Smooth muscle cell of the brain vasculature (primary cell): Measurements from ENCODE around the gene LCN12.
A peak's percentile ranks its signal among the peaks of the same experiment; 100 is the strongest.

Experiments
- DNase-seq: peaks from one replicate; pipeline ENCODE4 v3.0.0-alpha.2; 2012; ENCODE audit warnings: low read depth, low spot score

LCN12 gene

GRCh38 chr9:136957461-136957860 is 5.4 kb downstream of the LCN12 start:
- no peak for DNase-seq

DNA sequence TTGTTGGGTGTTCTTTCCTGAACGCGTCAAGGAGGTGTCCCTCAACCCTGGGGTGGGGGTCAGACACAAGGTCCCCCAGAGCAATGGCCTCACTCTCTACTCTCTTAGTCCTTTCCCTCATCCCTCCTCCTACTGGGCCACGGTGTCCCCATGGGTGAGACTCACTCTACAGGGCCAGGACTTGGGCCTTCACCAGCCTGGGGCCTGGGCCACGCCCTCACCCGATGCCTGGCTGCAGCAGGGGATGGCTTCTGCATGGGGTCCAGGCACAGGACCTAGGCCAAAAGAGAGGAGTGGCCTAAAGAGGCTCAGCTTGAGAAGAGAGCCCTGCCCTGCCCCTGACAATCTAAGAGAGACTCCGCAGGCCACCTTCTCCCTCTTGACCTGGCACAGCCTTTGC is 5.8 kb downstream of the LCN12 start:
- no peak for DNase-seq

DNA sequence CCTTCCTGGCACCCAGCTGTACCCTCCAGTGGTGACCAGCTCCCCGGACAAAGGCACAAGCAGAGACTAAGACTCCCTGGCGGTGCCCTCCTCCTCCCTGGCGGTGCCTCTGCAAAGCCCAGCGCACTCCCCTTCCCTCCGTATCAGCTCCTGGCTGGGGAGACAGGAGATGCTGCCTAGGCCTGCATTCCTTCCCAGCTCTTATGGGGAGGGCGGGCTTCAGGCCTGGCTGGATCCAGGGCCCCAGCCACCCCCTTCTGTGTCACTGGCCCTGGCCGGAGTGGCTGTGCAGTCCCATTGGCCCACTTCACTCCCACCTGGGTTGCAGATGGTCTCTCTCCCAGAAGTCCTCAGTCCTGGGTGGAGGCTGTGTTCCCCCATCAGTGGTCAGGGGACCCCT is 6.4 kb downstream of the LCN12 start:
- no peak for DNase-seq

GRCh38 chr9:136958898-136959850 is 7.1 kb downstream of the LCN12 start:
- no peak for DNase-seq

DNA sequence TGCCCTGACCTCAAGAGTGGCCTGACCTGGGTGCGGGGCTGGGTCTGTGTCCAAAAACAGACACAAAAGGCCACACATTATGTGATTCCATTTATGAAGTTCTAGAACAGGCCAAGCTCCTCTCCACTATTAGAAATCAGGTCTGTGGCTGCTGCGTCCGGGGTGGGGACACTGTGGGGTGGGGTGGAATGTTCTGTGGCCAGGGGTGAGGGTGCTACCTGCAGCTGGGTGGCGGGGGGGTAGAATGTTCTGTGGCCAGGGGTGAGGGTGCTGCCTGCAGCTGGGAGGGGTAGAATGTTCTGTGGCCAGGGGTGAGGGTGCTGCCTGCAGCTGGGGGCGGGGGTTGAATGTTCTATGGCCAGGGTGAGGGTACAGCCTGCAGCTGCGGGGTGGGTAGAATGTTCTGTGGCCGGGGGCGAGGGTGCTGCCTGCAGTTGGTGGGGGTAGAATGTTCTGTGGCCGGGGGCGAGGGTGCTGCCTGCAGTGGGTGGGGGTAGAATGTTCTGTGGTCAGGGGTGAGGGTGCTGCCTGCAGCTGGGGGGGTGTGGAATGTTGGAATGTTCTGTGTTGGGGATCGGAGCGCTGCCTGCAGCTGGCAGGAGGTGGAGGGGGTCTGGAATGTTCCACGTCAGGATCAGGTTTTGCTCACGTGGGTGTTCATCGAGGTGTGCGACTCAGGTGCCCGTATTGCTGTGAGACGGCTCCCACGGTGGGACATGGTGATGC is 8.3 kb downstream of the LCN12 start:
- DNase-seq, result no peak

GRCh38 chr9:136960938-136961275 is 8.8 kb downstream of the LCN12 start:
- DNase-seq, result no peak

- peak; percentile 55 for DNase-seq
These were observed 9.4 kb downstream of the LCN12 start for GRCh38 chr9:136961279-136962065.

DNA sequence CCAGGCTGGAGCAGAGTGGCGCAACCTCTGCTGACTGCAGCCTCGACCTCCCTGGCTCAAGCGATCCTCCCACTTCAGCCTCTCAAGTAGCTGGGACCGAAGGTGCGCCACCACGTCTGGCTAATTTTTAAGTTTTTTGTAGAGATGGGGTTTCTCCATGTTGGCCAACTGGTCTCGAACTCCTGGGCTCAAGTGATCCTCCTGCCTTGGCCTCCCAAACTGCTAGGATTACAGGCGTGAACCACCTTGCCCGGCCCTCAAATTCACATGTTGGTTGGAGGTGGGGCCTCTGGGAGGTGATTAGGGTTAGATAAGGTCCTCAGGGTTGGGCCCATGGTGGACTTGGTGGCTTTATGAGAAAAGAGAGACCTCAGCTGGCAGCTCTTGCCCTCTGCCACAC is 10.1 kb downstream of the LCN12 start:
- no peak for DNase-seq

GRCh38 chr9:136962701-136963248 is 10.7 kb downstream of the LCN12 start:
- DNase-seq, result no peak

DNA sequence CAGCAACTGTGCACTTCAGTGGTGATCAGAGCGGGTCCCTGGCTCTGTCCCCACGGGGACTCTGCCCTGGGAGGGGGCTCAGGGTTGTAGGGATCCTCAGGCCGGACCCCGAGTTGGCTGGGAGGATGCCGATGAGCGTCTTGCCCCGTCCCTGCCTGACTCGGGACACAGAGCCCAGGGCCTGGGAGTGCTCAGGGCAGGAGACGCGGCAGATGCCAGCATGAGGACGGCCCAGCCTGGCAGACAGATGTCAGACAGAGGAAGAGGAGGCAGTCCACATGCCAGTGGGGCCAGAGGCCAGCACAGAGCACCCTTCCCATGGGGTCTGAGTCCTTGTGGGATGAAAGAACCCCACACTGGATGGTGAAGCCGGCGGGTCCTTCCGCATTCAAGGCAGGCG is 11.3 kb downstream of the LCN12 start:
- DNase-seq, result no peak

DNA sequence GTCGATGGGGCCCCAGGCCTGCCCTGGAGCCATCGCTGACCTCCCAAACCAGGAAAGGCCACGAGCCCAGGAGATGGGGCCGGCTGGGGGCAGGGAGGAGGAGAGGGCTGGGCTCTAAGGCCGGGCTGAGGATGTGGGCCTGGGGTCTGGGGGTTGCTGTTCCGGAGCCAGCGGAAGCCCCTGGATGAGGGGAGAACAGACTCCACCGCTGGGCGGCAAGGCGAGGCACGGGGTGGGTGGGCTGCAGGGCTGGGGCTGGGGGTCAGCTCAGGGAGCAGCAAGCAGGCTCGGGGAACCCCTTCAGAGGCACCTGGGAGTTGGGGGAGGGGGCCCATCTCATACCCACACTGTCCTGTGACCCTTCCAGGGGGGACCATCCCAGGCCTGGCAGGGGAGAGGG is 11.7 kb downstream of the LCN12 start:
- no peak for DNase-seq

DNA sequence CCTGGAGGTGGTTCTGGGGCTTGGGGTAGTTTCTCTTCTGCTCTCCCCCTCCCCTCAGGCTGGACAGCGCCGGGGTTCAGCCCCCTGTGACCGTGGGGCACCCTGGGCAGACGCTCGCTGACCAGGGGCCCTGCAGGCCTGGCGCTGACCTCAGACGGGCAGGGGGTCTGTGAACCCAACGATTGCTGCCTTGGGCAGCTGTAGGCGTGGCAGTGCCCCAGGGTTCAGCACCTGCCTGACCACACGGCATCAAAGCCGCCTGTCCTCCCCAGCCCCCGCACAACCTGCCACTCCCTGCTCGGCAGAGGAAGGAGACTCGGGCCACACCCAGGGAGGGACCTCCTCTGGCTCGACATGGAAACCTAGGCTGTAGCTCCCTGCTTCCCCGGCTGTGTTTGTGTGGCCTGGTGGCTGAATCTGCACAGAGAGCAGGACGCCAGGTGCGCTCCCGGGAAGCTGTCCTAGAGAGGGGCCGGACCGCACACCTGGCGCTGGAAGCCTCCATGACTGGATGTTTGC is 12.2 kb downstream of the LCN12 start:
- DNase-seq, result no peak

DNA sequence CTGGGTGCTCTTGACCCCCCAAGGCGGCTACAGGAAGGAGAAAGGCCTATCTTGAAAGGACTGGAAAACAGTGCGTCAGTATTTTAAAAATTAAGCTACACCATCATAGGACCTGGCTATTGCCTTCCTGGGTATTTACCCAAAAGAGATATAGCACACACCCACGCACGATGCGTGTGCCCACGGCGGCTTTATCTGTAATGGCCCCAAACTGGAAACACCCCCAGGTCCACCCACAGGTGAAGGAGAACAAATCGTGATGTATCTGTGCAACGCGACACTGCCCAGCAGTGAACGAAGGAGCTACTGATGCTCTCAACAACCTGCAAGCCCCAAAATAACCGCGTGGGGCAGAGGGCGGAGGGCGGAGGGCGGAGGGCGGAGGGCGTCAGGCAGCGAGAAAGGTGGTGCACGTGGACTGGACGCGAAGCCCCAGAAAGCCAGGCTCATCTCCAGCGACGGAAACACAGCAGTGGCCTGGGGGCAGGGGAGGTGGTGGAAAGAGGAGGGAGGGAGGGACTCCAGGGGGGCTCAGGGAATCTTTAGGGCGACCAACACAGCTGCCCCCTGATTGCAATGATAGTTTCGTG is 12.9 kb downstream of the LCN12 start:
- no peak for DNase-seq

DNA sequence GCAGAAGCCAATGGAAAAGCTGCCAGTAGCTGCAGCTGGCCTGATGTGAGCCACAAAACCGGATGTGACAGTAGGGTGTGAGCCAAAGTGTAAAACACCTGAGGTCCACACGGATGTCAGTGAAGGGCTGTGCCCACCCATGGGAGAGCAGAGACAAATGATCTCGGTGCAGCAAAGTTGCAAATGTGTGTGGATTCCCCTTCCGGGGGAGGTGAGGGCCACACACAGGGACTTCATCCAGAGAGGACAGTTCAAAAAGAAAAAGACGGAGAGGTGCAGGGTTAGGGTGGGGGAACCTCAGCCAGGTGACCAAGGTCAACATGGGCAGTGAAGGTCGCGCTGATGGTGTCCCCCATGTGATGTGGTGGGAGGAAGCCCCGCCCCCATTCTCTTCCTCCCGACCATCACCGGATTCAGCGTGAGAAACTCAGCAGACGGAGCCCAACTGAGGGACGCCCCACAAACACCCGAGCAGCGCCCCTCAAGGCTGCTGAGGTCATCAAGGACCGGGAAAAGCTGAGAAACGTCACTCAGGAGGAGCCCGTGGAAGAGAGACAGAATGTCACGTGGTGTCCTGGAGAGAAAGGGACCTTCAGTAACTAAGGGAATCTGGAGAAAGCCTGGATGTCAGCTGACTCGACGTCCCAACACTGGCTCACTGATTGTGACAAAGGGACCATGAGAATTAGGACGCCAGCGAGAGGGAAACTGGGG is 13.9 kb downstream of the LCN12 start:
- no peak for DNase-seq

DNA sequence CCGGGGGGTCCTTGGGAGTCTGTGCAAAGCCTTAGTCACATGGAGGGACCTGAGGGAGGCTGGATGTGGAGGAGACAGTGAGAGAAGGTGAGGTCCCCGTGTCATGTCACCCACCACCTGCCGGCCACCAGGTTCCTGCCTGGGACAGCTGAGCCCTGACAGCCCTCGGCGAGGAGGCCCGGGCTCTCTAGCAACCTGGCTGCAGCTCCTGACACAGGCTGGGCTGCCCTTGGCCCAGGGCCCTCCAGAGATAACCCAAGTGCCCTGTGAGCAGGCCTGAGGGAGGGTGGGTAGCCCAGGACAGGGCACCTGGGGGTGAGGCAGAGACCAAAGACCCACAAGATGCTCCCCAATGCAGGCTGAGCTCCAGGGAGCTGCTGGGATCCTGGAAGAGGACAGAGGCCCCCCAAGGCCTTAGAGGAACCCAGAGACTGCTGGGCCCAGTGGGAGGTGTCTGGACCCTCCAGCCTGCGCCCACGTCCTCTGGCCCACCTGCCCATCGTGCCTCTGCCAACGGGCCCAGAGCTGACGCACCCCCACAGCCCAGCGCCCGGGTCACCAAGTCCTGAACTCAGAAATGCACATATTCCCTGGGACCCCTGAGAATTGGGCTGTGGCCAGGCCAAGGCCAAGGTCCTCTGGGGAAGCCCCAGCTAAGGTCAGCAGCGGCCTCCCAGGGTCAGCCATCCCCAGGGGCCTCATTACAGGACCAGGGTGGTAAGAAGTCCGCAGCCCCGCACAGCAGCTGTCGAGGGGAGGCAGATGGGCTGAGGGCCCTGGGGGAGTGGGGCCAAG is 16.5 kb downstream of the LCN12 start:
- no peak for DNase-seq

GRCh38 chr9:136969150-136969549 is 17.1 kb downstream of the LCN12 start:
- DNase-seq, result no peak

- DNase-seq, result no peak
These were observed 17.7 kb downstream of the LCN12 start for GRCh38 chr9:136969774-136970173.

DNA sequence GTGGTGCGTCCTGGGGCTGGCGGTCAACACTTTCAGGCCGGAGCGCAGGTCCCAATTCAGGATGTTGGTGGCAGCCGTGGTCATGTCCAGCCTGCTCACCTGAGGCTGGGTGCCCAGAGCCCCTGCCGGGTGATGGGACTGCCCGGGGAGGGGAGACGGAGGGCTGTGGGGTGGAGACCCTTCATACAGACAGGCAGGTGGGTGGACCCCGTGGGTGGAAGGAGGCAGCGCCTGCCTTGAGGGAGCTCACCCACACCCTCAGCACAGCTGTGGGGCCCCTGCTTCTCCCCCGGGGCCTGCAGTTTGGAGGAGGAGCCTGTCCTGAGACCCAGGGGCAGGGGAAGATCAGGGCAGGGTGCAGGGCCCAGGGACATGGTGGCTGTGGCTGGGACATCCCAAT is 18.3 kb downstream of the LCN12 start:
- no peak for DNase-seq

DNA sequence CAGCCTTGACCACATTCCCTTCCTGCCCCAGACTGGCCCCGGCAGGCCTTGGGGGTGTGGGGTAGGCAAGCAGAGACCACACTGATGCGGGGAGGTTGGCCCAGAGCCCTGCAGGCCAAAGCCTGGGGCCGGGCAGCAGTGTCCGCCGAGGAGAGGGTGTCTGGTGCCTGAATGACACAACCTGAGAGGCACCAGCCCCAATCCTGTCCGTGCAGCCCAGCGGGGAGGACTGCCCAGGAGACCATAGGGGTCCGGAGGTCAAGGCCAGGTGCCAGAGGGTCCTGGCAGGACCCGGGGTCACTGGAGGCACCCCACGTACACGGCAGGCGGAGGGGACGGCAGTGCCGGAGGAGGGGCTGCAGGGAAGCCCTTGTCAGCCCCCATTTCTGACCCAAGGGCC is 19.7 kb downstream of the LCN12 start:
- no peak for DNase-seq

GRCh38 chr9:136972335-136972734 is 20.3 kb downstream of the LCN12 start:
- no peak for DNase-seq
